Ishikawa (cell line): ENCODE data around the gene TASP1.

Experiments used
- CEBPB ChIP-seq: IDR thresholded peaks from 2 replicates; pipeline ENCODE4 v1.6.1; 2012
- CREB1 ChIP-seq: IDR thresholded peaks from 2 replicates; pipeline ENCODE4 v1.6.1; 2012; ENCODE audit warnings: low read depth
- EGR1 ChIP-seq: IDR thresholded peaks from 2 replicates; pipeline ENCODE4 v1.6.1; 2012
- EP300 ChIP-seq: IDR thresholded peaks from 2 replicates; pipeline ENCODE4 v1.6.1; 2012; ENCODE audit warnings: borderline replicate concordance
- FOXM1 ChIP-seq: IDR thresholded peaks from 2 replicates; pipeline ENCODE4 v1.6.1; 2012; ENCODE audit warnings: low read depth, borderline replicate concordance
- MAX ChIP-seq: IDR thresholded peaks from 2 replicates; pipeline ENCODE4 v1.6.1; 2012
- NFIC ChIP-seq: IDR thresholded peaks from 2 replicates; pipeline ENCODE4 v1.6.1; 2012
- RAD21 ChIP-seq: IDR thresholded peaks from 2 replicates; pipeline ENCODE4 v1.6.1; 2012; ENCODE audit warnings: low read depth
- REST ChIP-seq: IDR thresholded peaks from 2 replicates; pipeline ENCODE4 v1.6.1; 2012; ENCODE audit warnings: low read depth, mild to moderate bottlenecking
- TAF1 ChIP-seq: IDR thresholded peaks from 2 replicates; pipeline ENCODE4 v1.6.1; 2012; ENCODE audit warnings: low read depth, mild to moderate bottlenecking
- TCF12 ChIP-seq: IDR thresholded peaks from 2 replicates; pipeline ENCODE4 v1.6.1; 2012; ENCODE audit warnings: low read depth
- TEAD4 ChIP-seq: IDR thresholded peaks from 2 replicates; pipeline ENCODE4 v1.6.1; 2012
- USF1 ChIP-seq: IDR thresholded peaks from 2 replicates; pipeline ENCODE4 v1.6.1; 2012
- YY1 ChIP-seq: IDR thresholded peaks from 2 replicates; pipeline ENCODE4 v1.6.1; 2012; ENCODE audit warnings: low read depth
- ZBTB7A ChIP-seq: IDR thresholded peaks from 2 replicates; pipeline ENCODE4 v1.6.1; 2012; ENCODE audit warnings: low read depth

The TASP1 gene

GRCh38 chr20:13458860-13459451, 179.8 kb downstream of the TASP1 start:
- TF ChIP-seq TAF1 (no peak), EGR1 (no peak), RAD21 (peak; percentile 69)

- TF ChIP-seq TAF1 (no peak), CREB1 (no peak)
Observed at GRCh38 chr20:13457487-13457886, 181.2 kb downstream of the TASP1 start.

GRCh38 chr20:13455713-13456112, 183.0 kb downstream of the TASP1 start:
- TF ChIP-seq TEAD4 (no peak), YY1 (no peak), NFIC (no peak), RAD21 (no peak), CREB1 (no peak), FOXM1 (no peak), TCF12 (no peak), TAF1 (no peak), CEBPB (no peak), ZBTB7A (no peak), MAX (no peak), EP300 (no peak), USF1 (no peak), REST (no peak), EGR1 (no peak)

- TF ChIP-seq REST (no peak), EGR1 (no peak), RAD21 (no peak), TEAD4 (no peak), CREB1 (no peak)
Observed at GRCh38 chr20:13453367-13453766, 185.4 kb downstream of the TASP1 start.

- TF ChIP-seq RAD21, result no peak
- no peak for TF ChIP-seq CREB1
Observed at GRCh38 chr20:13452470-13453124, 186.1 kb downstream of the TASP1 start.

- TF ChIP-seq FOXM1 (no peak), TEAD4 (no peak), USF1 (no peak), CEBPB (no peak), YY1 (no peak), REST (no peak), NFIC (no peak), CREB1 (no peak), TAF1 (no peak), RAD21 (no peak), EP300 (no peak)
Observed at GRCh38 chr20:13449868-13450434, 188.8 kb downstream of the TASP1 start.
